ENCODE results near the gene DVL2. TPM values are rescaled to one million over a fixed set of nuclear protein-coding genes. Genes with fewer than 3 reads are reported as not detected.
A peak's percentile ranks its signal among the peaks of the same experiment; 100 is the strongest.

The DVL2 gene
- total and polyA plus RNA-seq, 2 of the 13 experiments (the other 11 are each of a cell fraction or from before 2014, with no cell fraction given) = 5.7 to 38.2 TPM

DNA sequence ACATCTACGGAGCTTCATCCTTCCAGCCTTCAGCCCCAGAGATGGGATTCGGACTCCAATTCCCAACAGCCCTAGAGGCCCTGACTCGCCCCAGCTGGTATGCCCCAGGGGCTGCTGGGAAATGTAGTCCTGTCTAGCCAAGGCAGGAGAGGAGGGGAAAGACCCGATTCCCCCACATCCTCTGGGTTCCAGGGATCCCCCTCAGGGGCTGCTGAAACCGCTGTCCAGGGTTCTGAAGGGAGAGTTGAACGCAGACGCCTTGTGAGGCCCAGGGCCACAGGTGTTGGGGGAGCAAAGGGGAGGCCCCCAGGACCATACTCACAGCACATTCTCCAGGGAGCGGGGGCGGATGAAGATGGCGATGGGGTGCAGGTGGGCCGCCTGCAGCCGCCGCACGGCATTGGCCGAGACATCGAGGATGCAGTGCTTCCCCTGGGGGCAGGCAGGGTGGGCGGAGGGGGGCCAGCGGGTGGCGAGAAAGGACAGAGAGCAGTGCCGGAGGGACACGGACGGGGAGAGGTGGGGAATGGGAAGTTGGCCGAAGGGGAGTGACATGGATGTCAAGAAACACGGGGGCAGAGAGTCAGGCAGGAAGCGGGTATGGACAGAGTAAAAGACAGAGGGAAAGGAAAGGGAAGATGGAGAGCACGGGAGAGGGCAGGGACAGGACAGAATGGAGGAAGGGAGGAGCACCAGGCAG lies 42.6 kb downstream of the DVL2 start (continued):
- TF ChIP-seq NR2F2 (IDR thresholded peaks at IDR 0.05; ENCODE audit: borderline replicate concordance, low read depth) (peak; percentile 36; the same call in 1 of the 2 replicates), NR2C2 (CRISPR knock-in tag; IDR thresholded peaks at IDR 0.05; ENCODE audit: borderline replicate concordance) (peak; percentile 88), ZNF709 (CRISPR knock-in tag; IDR thresholded peaks at IDR 0.05) (no peak), FOSL1 (CRISPR knock-in tag; IDR thresholded peaks at IDR 0.05; ENCODE audit: borderline replicate concordance) (peak; percentile 51; the same call in 1 of the 2 replicates), ZBTB20 (CRISPR knock-in tag; IDR thresholded peaks at IDR 0.05; ENCODE audit: borderline replicate concordance, low read depth) (no peak), ZFY (CRISPR knock-in tag; IDR thresholded peaks at IDR 0.05) (peak; percentile 59), BORCS8-MEF2B (CRISPR knock-in tag; IDR thresholded peaks at IDR 0.05) (0 out of 2 replicates have a peak, but pooled peaks have one; percentile 23), SUZ12 (IDR thresholded peaks at IDR 0.05; ENCODE audit: low read depth, low read length) (peak; percentile 94)
- TF ChIP-seq, protein P1, sequence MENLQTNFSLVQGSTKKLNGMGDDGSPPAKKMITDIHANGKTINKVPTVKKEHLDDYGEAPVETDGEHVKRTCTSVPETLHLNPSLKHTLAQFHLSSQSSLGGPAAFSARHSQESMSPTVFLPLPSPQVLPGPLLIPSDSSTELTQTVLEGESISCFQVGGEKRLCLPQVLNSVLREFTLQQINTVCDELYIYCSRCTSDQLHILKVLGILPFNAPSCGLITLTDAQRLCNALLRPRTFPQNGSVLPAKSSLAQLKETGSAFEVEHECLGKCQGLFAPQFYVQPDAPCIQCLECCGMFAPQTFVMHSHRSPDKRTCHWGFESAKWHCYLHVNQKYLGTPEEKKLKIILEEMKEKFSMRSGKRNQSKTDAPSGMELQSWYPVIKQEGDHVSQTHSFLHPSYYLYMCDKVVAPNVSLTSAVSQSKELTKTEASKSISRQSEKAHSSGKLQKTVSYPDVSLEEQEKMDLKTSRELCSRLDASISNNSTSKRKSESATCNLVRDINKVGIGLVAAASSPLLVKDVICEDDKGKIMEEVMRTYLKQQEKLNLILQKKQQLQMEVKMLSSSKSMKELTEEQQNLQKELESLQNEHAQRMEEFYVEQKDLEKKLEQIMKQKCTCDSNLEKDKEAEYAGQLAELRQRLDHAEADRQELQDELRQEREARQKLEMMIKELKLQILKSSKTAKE (CRISPR knock-in tag; IDR thresholded peaks at IDR 0.05; ENCODE audit: borderline replicate concordance) = no peak
- TF ChIP-seq, protein P2, sequence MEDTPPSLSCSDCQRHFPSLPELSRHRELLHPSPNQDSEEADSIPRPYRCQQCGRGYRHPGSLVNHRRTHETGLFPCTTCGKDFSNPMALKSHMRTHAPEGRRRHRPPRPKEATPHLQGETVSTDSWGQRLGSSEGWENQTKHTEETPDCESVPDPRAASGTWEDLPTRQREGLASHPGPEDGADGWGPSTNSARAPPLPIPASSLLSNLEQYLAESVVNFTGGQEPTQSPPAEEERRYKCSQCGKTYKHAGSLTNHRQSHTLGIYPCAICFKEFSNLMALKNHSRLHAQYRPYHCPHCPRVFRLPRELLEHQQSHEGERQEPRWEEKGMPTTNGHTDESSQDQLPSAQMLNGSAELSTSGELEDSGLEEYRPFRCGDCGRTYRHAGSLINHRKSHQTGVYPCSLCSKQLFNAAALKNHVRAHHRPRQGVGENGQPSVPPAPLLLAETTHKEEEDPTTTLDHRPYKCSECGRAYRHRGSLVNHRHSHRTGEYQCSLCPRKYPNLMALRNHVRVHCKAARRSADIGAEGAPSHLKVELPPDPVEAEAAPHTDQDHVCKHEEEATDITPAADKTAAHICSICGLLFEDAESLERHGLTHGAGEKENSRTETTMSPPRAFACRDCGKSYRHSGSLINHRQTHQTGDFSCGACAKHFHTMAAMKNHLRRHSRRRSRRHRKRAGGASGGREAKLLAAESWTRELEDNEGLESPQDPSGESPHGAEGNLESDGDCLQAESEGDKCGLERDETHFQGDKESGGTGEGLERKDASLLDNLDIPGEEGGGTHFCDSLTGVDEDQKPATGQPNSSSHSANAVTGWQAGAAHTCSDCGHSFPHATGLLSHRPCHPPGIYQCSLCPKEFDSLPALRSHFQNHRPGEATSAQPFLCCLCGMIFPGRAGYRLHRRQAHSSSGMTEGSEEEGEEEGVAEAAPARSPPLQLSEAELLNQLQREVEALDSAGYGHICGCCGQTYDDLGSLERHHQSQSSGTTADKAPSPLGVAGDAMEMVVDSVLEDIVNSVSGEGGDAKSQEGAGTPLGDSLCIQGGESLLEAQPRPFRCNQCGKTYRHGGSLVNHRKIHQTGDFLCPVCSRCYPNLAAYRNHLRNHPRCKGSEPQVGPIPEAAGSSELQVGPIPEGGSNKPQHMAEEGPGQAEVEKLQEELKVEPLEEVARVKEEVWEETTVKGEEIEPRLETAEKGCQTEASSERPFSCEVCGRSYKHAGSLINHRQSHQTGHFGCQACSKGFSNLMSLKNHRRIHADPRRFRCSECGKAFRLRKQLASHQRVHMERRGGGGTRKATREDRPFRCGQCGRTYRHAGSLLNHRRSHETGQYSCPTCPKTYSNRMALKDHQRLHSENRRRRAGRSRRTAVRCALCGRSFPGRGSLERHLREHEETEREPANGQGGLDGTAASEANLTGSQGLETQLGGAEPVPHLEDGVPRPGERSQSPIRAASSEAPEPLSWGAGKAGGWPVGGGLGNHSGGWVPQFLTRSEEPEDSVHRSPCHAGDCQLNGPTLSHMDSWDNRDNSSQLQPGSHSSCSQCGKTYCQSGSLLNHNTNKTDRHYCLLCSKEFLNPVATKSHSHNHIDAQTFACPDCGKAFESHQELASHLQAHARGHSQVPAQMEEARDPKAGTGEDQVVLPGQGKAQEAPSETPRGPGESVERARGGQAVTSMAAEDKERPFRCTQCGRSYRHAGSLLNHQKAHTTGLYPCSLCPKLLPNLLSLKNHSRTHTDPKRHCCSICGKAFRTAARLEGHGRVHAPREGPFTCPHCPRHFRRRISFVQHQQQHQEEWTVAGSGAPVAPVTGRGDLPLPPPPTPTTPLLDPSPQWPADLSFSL (CRISPR knock-in tag; IDR thresholded peaks at IDR 0.05) = no peak
- TF ChIP-seq, protein P3, sequence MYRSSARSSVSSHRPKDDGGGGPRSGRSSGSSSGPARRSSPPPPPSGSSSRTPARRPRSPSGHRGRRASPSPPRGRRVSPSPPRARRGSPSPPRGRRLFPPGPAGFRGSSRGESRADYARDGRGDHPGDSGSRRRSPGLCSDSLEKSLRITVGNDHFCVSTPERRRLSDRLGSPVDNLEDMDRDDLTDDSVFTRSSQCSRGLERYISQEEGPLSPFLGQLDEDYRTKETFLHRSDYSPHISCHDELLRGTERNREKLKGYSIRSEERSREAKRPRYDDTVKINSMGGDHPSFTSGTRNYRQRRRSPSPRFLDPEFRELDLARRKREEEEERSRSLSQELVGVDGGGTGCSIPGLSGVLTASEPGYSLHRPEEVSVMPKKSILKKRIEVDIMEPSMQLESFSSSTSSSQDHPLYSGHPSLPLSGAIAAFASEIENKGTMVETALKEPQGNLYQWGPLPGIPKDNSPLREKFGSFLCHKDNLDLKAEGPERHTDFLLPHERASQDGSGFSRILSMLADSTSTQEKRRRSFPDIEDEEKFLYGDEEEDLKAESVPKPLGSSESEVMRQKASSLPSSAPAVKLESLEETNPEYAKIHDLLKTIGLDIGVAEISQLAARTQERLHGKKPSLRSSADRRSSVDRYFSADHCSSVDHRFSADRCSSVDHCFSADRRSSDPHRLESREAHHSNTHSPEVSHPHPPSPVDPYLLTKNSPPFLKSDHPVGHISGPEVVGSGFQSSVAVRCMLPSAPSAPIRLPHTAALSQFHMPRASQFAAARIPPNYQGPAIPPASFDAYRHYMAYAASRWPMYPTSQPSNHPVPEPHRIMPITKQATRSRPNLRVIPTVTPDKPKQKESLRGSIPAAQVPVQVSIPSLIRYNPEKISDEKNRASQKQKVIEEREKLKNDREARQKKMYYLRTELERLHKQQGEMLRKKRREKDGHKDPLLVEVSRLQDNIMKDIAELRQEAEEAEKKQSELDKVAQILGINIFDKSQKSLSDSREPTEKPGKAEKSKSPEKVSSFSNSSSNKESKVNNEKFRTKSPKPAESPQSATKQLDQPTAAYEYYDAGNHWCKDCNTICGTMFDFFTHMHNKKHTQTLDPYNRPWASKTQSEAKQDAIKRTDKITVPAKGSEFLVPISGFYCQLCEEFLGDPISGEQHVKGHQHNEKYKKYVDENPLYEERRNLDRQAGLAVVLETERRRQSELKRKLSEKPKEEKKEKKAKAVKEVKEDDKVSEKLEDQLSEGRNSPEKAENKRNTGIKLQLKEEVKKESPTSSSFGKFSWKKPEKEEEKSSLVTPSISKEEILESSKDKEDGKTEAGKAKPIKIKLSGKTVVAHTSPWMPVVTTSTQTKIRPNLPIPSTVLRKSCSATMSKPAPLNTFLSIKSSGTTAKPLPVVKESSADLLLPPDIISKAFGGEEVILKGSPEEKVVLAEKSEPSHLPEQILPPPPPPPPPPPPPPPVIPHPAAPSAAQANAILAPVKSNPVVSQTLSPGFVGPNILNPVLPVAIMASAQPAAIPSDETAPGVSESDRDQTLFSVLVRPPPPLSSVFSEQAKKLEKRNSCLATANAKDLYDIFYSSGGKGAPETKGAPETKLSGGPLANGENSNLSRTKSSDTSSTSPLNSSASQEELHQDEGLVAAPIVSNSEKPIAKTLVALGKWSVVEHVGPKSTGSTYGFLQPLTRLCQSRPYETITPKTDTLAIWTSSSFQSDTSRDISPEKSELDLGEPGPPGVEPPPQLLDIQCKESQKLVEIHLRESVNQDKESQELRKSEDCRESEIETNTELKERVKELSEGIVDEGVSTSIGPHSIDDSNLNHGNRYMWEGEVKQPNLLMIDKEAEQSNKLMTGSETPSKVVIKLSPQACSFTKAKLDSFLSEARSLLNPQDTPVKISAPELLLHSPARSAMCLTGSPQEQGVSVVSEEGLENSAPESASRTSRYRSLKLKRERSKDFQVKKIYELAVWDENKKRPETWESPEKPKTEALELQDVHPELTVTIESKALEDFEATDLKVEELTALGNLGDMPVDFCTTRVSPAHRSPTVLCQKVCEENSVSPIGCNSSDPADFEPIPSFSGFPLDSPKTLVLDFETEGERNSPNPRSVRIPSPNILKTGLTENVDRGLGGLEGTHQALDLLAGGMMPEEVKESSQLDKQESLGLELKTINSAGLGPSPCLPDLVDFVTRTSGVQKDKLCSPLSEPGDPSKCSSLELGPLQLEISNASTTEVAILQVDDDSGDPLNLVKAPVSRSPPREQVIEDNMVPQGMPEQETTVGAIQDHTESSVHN (CRISPR knock-in tag; IDR thresholded peaks at IDR 0.05) = 0 out of 2 replicates have a peak, but pooled peaks have one; percentile 44

All from HepG2 (cell line).